Effector CD4-positive, alpha-beta T cell (primary cell): ENCODE data around the gene CBR3.

Experiments
- DNase-seq: peaks from one replicate; pipeline ENCODE4 v3.0.0-alpha.2; 2020

The CBR3 gene

GRCh38 chr21:36156815-36157670 lies 22.2 kb downstream of the CBR3 start, which contains the start of gene DOP1B:
Gene DOP1B (plus strand): TSS chr21:36156824. CDS start chr21:36164734, 7,910 bp downstream.
- peak; percentile 24 for DNase-seq

DNA sequence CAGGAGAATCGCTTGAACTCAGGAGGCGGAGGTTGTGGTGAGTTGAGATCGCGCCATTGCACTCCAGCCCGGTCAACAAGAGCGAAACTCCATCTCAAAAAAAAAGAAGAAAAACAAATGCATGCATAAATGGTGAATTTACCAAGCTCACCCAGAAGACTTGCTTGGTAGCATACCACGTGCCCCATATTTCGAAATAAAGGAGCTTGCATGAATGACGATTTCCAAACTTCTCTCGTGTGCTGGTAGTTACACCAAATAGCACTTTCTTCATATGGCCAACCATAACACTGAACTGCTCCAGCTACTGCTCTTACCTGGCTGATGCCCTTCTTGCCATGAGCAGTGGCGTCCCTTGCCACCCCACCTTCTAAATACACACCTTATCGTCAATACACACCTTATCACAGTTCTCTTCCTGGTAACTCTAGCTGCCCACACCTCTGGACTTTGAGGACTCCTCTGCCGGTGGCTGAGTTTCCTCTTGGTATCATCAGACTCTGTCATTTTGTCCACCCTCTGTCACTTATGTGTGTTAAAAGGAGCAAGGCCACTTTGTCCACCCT lies 24.6 kb downstream of the CBR3 start:
- DNase-seq, result no peak

- DNase-seq, result no peak
Measured at GRCh38 chr21:36160850-36161178, 25.9 kb downstream of the CBR3 start.

DNA sequence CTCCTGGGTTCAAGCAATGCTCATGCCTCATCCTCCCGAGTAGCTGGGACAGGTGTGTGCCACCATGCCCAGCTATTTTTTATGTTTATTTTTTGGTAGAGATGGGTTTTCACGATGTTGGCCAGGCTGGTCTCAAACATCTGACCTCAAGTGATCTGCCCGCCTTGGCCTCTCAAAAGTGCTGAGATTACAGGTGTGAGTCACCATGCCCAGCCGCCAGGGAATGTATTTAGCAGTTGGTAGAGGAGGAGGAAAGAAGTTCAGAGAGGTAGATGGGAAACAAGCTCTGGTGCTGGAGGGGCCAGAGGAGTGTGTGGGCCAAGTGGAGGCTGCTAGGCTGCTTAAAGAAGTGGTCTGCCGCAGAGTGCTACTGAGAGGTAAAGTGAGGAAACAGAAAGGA lies 27.8 kb downstream of the CBR3 start:
- no peak for DNase-seq

DNA sequence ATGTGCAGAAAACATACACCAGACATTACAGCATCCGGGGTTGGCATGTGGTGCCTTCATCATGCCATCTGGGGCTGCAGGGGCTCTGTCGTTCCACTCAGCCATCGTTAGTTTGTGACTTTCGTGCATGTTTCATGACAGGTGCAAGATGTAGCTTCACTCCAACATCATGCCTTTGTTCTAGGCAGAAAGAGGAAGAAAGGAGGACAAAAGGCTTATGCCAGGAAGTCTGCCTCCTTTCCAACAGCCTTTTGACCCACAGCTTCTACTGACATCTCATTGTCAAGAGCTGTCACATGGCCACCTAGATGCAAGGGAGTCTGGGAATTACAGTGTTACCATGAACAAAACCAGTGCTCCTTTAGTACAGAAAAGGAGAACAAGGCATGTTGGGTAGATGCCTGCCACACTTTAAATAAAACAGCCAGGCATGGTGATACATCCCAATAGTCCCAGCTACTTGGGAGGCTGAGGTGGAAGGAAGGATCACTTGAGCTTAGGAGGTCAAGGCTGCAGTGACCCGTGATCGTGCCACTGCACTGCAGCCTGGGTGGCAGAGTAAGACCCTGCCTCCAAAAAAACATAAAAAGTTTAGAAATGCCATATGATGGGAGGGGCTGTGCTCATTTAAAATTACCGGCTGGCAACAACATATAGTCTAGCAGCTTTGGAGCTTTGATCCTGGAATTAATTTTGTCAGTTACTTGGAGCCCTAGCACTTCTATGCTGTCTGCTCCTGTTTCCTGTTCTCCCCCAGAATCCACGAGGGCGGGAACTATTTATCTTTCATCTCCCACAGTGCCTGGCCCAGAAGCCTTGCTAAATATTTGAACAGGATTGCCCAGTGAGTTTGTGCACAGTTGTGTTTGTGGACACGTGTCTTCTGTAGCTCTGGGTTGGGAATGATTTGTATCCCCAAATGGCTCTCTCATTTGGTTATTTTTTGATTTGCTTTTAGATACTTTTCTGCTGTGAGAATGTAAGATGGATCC lies 29.2 kb downstream of the CBR3 start:
- no peak for DNase-seq

GRCh38 chr21:36165356-36165755 lies 30.5 kb downstream of the CBR3 start:
- no peak for DNase-seq

DNA sequence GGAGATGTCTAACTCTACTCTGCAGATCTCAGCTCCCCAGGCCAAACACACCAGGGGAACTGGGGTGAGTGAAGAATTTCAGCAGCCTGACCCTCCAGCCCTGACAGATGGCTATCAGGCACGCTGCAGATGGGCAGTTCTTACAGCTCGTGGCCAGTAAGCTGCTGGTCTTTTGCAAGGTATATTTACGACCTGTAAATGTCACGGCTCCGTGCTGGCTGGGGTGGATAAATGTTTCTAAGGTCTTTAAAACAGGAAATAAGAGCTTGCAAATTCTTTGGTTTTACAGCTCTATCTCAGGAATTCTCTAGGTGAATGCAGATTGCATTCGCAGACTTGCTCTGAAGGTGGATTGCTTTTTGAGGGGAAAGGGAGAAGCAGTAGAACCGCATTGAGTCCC lies 31.8 kb downstream of the CBR3 start:
- DNase-seq, result no peak

GRCh38 chr21:36167541-36167940 lies 32.7 kb downstream of the CBR3 start:
- no peak for DNase-seq

DNA sequence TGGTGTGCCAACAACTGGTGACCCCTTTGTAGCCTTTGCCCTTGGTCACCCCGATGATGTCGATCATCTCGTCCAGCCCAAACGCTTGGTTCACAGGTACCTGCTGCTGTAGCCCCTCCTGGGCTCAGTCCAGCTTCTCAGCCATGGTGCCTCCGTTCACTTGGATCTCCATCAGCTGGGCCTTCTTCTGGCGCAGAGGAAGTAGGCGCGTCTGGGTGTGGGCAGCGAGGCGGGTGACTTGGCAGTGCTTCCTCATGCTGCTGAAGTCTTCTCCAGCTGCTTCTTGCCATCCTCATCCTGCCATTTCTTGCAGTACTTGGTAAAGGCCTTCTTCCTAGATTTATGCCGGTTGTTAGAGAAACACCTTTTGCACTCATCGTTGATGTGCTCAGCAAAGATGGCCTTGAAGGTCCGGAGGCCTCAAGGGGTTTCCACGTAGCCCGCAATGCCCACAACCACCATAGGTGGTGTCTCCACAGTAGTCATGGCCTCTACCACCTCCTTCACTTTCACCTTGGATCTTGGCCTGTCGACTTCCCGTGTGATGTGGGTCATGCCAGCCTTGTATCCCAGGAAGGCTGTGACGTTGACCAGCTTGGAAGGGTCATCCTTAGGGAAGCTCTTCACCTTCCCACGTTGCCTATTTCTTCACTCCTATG lies 34.7 kb downstream of the CBR3 start:
- DNase-seq, result no peak

DNA sequence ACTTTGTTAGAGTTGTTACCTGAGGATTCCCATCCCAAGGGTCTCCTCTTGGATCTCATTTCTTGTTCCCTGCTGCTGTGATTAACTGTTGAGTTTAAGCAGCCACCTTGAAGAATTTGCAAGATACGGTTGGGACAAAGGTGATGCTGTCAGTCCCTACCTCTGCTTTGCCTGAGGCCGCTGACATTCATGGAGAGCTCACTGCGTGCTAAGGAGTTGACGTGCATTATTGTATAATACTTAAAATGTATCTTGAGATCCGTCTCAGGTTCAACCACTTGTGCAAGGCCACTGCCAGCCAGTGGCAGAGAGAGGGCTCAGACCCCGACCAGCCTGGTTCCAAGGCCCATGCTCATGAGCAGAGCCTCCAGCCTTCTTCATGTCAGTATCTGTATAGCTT lies 35.9 kb downstream of the CBR3 start:
- DNase-seq, result no peak

DNA sequence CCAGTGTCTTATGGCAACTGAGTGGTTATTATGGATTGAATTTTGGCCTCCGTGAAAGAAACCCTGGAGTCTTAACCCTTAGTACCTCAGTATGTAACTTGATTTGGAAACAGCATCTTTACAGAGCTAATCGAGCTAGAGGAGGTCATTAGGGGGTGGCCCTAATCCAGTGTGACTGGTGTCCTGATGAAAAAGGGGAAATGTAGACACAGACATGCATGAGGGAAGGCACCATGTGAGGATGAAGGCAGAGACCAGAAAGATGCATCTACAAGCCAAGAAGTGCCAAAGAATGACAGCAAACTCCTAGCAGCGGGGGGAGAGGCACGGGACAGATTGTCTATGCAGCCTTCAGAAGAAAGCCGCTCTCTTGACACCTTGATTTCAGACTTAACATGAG lies 36.5 kb downstream of the CBR3 start:
- no peak for DNase-seq

DNA sequence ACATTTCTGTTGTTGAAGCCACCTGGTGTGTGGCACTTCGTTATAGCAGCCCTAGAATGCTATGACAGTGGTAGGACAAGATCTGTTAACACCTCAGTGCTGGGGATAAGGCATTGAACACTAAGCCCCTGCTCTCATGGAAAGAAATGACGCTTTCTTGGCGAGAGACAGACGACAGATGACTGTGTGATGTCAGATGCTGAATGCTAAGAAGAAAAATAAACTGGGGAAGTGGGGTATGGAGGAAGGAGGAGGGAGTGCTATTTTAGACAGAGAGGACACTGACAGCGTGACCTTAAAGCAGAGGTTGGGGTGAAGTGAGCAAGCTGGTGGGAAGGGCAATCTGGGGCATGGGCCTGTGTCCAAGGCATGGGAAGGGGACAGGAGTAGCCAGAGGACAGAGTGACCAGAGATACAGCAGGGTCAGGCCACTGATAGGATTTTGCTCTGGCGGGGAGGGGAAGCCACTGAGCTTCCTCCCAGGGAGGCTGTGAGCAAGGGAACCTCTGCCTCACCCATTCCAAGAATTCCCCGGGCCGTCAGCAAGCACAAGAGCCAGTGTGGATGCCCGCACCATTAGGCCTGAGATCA lies 37.0 kb downstream of the CBR3 start:
- DNase-seq, result no peak

DNA sequence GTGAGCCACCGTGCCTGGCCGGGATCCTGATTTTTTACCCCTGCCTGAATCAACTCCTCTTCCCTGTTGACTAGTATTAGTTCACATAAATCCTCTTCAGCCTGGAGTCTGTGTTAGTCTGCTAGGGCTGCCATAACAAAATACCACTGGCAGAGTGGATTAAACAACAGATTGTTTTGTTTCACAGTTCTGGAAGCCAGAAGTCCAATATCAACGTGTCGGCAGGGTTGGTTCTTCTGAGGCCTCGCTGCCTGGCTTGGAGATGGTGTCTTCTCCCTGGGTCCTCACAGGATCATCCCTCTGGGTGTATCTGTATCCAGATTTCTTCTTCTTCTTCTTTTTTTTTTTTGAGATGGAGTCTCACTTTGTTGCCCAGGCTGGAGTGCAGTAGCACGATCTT lies 39.9 kb downstream of the CBR3 start:
- DNase-seq, result no peak

DNA sequence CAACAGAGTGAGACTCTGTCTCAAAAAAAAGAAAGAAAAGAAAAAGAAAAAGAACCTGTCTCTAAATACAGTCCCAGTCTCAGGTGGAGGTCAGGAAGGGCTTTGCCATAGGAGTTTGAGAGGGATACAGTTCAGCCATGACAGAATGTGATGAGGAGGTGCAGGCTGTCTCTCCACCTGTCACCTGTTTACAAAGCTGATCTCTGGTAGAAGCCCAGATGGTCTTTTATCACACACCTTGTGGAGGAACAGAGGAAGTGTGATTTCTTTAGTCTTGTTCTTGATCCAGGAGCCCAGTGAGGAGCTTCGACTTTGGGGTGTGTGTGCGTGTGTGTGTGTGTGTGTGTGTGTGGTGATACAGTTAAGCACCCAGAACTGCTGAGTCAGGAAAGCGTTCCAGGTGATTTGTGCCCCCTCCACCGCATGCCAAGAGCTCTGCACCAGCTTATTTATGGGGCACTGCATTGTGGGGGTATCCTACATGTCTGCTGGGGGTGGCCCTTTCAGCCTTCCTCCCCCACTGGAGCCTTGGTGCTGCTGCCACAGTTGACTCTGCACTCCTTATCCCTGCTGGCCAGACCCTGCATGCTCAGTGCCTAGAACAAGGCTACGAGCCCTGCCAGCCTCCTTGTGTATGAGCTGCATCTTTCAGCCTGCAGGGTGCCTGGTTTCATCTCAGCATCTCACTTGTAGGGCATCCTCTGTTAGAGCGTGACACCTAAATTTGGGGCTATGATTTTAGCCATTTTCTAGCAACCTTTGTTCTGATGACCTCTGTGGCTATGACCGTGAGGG lies 41.1 kb downstream of the CBR3 start:
- DNase-seq, result no peak

DNA sequence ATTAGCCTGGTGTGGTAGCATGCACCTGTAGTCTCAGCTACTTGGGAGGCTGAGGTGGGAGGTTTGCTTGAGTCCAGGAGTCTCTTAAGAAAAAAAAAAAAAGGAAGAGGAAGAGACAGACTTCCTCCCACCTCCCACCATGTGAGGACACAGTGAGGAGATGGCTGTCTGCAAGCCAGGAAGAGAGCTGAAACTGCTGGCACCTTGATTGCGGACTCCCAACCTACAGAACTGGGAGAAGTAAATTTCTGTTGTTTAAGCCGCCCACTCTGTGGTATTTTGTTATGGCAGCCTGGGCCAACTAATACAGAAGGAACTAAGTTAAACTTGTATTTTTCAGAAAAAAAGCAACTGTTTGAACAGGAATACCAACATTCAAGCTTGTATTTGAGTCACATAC lies 43.5 kb downstream of the CBR3 start:
- no peak for DNase-seq

GRCh38 chr21:36179145-36179544 lies 44.3 kb downstream of the CBR3 start:
- no peak for DNase-seq

DNA sequence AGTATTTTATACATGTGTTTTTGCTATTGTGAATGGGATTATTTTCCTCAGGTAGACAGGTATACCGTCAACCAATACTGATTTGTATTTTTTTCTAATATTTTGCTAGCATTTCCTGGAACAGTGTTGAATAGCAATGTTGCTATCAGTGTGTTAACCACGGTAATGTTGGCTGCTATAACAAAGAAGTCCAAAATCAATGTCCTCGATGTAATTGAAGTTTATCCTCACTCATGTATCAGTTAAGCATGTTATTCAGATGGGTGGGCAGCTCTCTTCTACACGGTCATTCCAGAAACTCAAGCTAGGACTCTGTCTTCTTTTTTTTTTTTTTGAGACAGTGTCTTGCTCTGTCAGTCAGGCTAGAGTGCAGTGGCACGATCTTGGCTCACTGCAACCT lies 46.1 kb downstream of the CBR3 start:
- no peak for DNase-seq

DNA sequence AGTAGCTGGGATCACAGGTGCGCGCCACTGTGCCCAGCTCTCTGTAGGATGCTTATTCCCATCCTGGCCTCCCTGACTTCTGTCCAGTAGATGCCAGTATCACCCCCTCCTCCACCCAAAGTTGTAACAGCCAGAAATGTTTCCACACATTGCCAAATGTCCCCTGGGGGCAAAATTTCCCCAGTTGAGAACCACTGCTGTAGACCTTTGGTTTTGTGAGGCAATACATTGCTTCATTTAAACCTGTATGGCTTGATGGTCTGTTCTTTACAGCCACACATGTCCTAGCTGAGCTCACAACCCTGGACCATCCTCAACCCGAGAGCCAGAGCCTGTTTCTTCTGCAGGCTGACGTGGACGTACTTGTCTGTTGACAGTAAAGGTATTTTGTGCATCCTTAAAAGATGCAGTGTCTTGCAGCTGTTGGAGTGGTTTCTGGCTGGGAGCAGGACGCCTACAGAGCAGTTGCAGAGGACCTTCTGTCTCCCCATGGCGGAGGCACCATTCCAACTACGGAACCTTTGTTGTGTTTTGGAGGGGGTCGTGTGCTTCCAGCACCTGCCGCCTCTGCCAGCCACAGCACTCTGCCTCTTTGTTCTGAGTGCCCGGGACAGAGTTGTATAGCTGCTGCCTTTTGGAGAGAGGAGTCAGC lies 48.4 kb downstream of the CBR3 start:
- no peak for DNase-seq

DNA sequence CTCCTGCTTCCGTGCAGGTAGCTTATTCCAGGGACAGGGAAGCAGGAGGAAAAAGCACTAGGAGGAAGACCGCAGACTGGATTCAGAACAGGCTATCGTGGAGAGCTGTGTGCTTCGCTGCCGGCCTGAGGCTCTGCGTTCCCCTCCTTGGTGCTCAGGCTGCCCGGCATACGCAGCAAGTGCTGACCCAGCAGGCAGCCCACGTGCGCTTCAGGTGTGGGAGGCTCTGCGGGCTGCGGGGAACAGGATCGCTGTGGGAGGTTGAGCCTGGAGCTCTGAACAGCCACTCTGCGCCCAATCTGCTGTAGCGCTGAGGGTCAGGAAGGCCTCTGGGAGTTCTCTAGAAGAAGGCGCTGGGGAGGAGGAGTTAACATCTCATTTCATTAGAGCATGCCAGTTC lies 49.7 kb downstream of the CBR3 start:
- DNase-seq, result no peak

DNA sequence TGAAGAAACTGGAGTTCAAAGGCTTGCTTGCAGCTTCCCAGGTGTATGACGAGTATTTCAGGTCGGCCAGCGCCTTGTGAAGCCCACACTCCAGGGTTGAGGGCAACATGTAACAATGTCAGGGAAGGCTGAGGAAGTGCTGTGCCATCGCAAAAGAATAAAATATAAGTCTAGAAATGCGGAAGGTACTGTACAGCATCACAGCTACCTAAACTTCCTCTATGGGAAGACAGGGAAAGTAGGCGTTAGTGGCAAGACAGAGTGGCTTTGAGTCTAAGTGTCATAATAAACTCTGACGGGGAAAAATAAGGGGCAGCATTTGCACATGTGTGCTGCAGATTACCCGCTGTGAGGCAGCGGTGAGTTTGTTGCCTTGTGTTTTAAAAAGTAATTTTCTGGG lies 50.6 kb downstream of the CBR3 start:
- DNase-seq, result no peak

- DNase-seq, result no peak
Measured at GRCh38 chr21:36186081-36186480, 51.2 kb downstream of the CBR3 start.
